Measurements from ENCODE around the gene TOMM34. TPM values are rescaled to one million over a fixed set of nuclear protein-coding genes. Genes with fewer than 3 reads are reported as not detected.

TOMM34 gene
- total and polyA plus RNA-seq, 2 of the 13 experiments (the other 11 are each of a cell fraction or from before 2014, with no cell fraction given): 36.2 to 52.0 TPM

DNA sequence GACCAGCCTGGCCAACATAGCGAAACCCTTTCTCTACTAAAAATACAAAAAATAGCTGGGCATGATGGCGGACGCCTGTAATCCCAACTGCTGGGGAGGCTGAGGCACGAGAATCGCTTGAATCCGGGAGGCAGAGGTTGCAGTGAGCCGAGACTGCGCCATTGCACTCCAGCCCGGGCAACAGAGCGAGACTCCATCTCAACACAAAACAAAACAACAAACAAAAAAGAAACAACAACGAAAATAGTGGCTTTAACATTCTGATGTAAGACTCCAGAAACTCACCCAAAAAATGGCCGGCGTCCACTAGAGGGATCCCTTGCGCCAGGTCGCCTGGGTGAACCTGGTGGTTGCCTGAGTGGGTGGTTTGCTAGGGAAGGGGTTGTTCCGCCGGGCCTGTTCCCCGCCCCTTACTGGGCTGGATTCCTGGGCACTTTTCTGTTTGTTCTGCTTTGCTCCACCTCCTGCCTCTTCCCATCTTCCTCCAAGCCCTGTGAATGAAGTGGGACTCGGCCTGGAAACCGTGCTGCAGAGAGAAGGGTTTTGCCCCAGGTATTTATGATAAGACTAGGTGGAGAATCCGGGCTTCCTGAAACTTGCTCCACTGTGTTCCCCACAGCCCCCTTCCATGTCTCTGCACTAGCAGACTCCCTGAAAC is 48.8 kb downstream of the TOMM34 start (continued):
- TF ChIP-seq, protein P1, sequence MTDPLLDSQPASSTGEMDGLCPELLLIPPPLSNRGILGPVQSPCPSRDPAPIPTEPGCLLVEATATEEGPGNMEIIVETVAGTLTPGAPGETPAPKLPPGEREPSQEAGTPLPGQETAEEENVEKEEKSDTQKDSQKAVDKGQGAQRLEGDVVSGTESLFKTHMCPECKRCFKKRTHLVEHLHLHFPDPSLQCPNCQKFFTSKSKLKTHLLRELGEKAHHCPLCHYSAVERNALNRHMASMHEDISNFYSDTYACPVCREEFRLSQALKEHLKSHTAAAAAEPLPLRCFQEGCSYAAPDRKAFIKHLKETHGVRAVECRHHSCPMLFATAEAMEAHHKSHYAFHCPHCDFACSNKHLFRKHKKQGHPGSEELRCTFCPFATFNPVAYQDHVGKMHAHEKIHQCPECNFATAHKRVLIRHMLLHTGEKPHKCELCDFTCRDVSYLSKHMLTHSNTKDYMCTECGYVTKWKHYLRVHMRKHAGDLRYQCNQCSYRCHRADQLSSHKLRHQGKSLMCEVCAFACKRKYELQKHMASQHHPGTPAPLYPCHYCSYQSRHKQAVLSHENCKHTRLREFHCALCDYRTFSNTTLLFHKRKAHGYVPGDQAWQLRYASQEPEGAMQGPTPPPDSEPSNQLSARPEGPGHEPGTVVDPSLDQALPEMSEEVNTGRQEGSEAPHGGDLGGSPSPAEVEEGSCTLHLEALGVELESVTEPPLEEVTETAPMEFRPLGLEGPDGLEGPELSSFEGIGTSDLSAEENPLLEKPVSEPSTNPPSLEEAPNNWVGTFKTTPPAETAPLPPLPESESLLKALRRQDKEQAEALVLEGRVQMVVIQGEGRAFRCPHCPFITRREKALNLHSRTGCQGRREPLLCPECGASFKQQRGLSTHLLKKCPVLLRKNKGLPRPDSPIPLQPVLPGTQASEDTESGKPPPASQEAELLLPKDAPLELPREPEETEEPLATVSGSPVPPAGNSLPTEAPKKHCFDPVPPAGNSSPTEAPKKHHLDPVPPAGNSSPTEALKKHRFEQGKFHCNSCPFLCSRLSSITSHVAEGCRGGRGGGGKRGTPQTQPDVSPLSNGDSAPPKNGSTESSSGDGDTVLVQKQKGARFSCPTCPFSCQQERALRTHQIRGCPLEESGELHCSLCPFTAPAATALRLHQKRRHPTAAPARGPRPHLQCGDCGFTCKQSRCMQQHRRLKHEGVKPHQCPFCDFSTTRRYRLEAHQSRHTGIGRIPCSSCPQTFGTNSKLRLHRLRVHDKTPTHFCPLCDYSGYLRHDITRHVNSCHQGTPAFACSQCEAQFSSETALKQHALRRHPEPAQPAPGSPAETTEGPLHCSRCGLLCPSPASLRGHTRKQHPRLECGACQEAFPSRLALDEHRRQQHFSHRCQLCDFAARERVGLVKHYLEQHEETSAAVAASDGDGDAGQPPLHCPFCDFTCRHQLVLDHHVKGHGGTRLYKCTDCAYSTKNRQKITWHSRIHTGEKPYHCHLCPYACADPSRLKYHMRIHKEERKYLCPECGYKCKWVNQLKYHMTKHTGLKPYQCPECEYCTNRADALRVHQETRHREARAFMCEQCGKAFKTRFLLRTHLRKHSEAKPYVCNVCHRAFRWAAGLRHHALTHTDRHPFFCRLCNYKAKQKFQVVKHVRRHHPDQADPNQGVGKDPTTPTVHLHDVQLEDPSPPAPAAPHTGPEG (CRISPR knock-in tag; IDR thresholded peaks at IDR 0.05): peak; percentile 79
- TF ChIP-seq, protein P2, sequence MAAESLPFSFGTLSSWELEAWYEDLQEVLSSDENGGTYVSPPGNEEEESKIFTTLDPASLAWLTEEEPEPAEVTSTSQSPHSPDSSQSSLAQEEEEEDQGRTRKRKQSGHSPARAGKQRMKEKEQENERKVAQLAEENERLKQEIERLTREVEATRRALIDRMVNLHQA (CRISPR knock-in tag; IDR thresholded peaks at IDR 0.05): 0 out of 2 replicates have a peak, but pooled peaks have one; percentile 74
- TF ChIP-seq MXI1 (IDR thresholded peaks at IDR 0.05; ENCODE audit: borderline replicate concordance, low read depth, low read length) (peak; percentile 87; the same call in 1 of the 3 replicates), JUND (CRISPR knock-in tag; IDR thresholded peaks at IDR 0.05) (no peak), NFE2L1 (CRISPR knock-in tag; IDR thresholded peaks at IDR 0.05; ENCODE audit: borderline replicate concordance) (no peak), ZNF878 (CRISPR knock-in tag; IDR thresholded peaks at IDR 0.05) (peak; percentile 92), SP4 (CRISPR knock-in tag; IDR thresholded peaks at IDR 0.05) (peak; percentile 76; the same call in 1 of the 2 replicates), ZNF552 (CRISPR knock-in tag; IDR thresholded peaks at IDR 0.05; ENCODE audit: borderline replicate concordance) (no peak), ZNF350 (CRISPR knock-in tag; IDR thresholded peaks at IDR 0.05; ENCODE audit: borderline replicate concordance, low read depth) (peak; percentile 12; the same call in 1 of the 2 replicates), FOXP1 (IDR thresholded peaks at IDR 0.05) (peak; percentile 60; the same call in 1 of the 2 replicates), FOXP1 (CRISPR knock-in tag; IDR thresholded peaks at IDR 0.05) (peak; percentile 24), FOXK1 (CRISPR knock-in tag; IDR thresholded peaks at IDR 0.05; ENCODE audit: borderline replicate concordance, low read depth) (peak; percentile 60)
- TF ChIP-seq, protein P3, sequence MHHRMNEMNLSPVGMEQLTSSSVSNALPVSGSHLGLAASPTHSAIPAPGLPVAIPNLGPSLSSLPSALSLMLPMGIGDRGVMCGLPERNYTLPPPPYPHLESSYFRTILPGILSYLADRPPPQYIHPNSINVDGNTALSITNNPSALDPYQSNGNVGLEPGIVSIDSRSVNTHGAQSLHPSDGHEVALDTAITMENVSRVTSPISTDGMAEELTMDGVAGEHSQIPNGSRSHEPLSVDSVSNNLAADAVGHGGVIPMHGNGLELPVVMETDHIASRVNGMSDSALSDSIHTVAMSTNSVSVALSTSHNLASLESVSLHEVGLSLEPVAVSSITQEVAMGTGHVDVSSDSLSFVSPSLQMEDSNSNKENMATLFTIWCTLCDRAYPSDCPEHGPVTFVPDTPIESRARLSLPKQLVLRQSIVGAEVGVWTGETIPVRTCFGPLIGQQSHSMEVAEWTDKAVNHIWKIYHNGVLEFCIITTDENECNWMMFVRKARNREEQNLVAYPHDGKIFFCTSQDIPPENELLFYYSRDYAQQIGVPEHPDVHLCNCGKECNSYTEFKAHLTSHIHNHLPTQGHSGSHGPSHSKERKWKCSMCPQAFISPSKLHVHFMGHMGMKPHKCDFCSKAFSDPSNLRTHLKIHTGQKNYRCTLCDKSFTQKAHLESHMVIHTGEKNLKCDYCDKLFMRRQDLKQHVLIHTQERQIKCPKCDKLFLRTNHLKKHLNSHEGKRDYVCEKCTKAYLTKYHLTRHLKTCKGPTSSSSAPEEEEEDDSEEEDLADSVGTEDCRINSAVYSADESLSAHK (CRISPR knock-in tag; IDR thresholded peaks at IDR 0.05; ENCODE audit: borderline replicate concordance): no peak
- TF ChIP-seq, protein P4, sequence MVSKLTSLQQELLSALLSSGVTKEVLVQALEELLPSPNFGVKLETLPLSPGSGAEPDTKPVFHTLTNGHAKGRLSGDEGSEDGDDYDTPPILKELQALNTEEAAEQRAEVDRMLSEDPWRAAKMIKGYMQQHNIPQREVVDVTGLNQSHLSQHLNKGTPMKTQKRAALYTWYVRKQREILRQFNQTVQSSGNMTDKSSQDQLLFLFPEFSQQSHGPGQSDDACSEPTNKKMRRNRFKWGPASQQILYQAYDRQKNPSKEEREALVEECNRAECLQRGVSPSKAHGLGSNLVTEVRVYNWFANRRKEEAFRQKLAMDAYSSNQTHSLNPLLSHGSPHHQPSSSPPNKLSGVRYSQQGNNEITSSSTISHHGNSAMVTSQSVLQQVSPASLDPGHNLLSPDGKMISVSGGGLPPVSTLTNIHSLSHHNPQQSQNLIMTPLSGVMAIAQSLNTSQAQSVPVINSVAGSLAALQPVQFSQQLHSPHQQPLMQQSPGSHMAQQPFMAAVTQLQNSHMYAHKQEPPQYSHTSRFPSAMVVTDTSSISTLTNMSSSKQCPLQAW (CRISPR knock-in tag; IDR thresholded peaks at IDR 0.05): peak; percentile 58; the same call in 1 of the 2 replicates
- TF ChIP-seq, protein P5, sequence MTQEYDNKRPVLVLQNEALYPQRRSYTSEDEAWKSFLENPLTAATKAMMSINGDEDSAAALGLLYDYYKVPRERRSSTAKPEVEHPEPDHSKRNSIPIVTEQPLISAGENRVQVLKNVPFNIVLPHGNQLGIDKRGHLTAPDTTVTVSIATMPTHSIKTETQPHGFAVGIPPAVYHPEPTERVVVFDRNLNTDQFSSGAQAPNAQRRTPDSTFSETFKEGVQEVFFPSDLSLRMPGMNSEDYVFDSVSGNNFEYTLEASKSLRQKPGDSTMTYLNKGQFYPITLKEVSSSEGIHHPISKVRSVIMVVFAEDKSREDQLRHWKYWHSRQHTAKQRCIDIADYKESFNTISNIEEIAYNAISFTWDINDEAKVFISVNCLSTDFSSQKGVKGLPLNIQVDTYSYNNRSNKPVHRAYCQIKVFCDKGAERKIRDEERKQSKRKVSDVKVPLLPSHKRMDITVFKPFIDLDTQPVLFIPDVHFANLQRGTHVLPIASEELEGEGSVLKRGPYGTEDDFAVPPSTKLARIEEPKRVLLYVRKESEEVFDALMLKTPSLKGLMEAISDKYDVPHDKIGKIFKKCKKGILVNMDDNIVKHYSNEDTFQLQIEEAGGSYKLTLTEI (CRISPR knock-in tag; conservative IDR thresholded peaks at IDR 0.05): no peak
- TF ChIP-seq, protein P6, sequence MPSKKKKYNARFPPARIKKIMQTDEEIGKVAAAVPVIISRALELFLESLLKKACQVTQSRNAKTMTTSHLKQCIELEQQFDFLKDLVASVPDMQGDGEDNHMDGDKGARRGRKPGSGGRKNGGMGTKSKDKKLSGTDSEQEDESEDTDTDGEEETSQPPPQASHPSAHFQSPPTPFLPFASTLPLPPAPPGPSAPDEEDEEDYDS (CRISPR knock-in tag; IDR thresholded peaks at IDR 0.05): 0 out of 2 replicates have a peak, but pooled peaks have one; percentile 56
